SK-N-SH (cell line): ENCODE results near the gene UBASH3B. TPM values are rescaled to one million over a fixed set of nuclear protein-coding genes. Genes with fewer than 3 reads are reported as not detected.

Experiments used
- CTCF ChIA-PET: fragments of 300-600, 350-600 bp; formaldehyde crosslinking; extraction: SDS; loops from one replicate; lab custom pipeline; 2021; lab: Yijun Ruan, JAX
- POLR2A ChIA-PET: fragments of 350-600 bp; sonication (Branson Sonifier 250); formaldehyde crosslinking; extraction: SDS; loops from one replicate; lab custom pipeline; 2020; ENCODE audit warnings: antibody characterized with exemption, inconsistent platforms; lab: Yijun Ruan, JAX
- DNase-seq: peaks from one replicate; pipeline ENCODE4 v3.0.0; 2012
- H2AFZ ChIP-seq: fragments of 200-600 bp; sonication (generic); 2 replicates; pipeline ENCODE4 v1.8.1; 2016; ENCODE audit warnings: antibody characterized with exemption, mild to moderate bottlenecking, low read depth
- H3F3A ChIP-seq: fragments of 200-600 bp; sonication (generic); replicated peaks from 2 replicates; pipeline ENCODE3; 2016; ENCODE audit warnings: antibody characterized with exemption, mild to moderate bottlenecking; ENCODE audit not compliant: insufficient read depth
- H3K27ac ChIP-seq, 2 experiments: fragments of 200-500 bp in 1 of 2; fragments of 200-600 bp in 1 of 2; sonication (Bioruptor generic) in 1 of 2; sonication (generic), shearing (Covaris generic) in 1 of 2; 2 replicates each; pipeline versions ENCODE4 v1.5.1 to v1.6.1; 2014 to 2016; ENCODE audit warnings: low read depth in 2 of 2, inconsistent platforms in 1 of 2, low read length in 1 of 2, mild to moderate bottlenecking in 1 of 2, mixed read lengths in 1 of 2
- H3K27me3 ChIP-seq: fragments of 200-600 bp; sonication (generic), shearing (Covaris generic); 2 replicates; pipeline ENCODE4 v1.6.1; 2016; ENCODE audit warnings: mixed run types; ENCODE audit not compliant: insufficient read depth
- H3K36me3 ChIP-seq, 2 experiments: fragments of 200-500 bp in 1 of 2; fragments of 200-600 bp in 1 of 2; sonication (Bioruptor generic) in 1 of 2; sonication (generic) in 1 of 2; replicated peaks in 1 of 2; 2 replicates each; pipeline versions ENCODE3 to v1.5.1; 2014 to 2016; ENCODE audit warnings: low read length in 1 of 2, mild to moderate bottlenecking in 1 of 2; ENCODE audit not compliant: insufficient read depth in 2 of 2, control insufficient read depth in 1 of 2
- H3K4me1 ChIP-seq, 2 experiments: fragments of 200-500 bp in 1 of 2; fragments of 200-600 bp in 1 of 2; sonication (Bioruptor generic) in 1 of 2; sonication (generic), shearing (Covaris generic) in 1 of 2; 2 replicates each; pipeline versions ENCODE4 v1.5.1 to v1.6.1; 2014 to 2016; ENCODE audit warnings: low read depth in 1 of 2, low read length in 1 of 2, mixed run types in 1 of 2; ENCODE audit not compliant: insufficient read depth in 2 of 2, control insufficient read depth in 1 of 2
- H3K4me2 ChIP-seq: fragments of 200-600 bp; sonication (generic), shearing (Covaris generic); 2 replicates; pipeline ENCODE4 v1.6.1; 2017; ENCODE audit warnings: mixed run types
- H3K4me3 ChIP-seq, 2 experiments: fragments of 200-500 bp in 1 of 2; fragments of 200-600 bp in 1 of 2; sonication (Bioruptor generic) in 1 of 2; sonication (generic), shearing (Covaris generic) in 1 of 2; 2 replicates each; pipeline versions ENCODE4 v1.5.1 to v1.8.1; 2014 to 2016; ENCODE audit warnings: low read depth in 2 of 2, inconsistent platforms in 1 of 2, low read length in 1 of 2, mild to moderate bottlenecking in 1 of 2, mixed read lengths in 1 of 2, moderate library complexity in 1 of 2
- H3K79me2 ChIP-seq: fragments of 200-600 bp; sonication (generic); 2 replicates; pipeline ENCODE4 v1.8.1; 2017; ENCODE audit warnings: mild to moderate bottlenecking; ENCODE audit not compliant: insufficient read depth
- H3K9ac ChIP-seq: fragments of 200-600 bp; sonication (generic); 2 replicates; pipeline ENCODE4 v1.6.1; 2017; ENCODE audit warnings: mixed run types
- H3K9me2 ChIP-seq: fragments of 200-600 bp; sonication (generic); 2 replicates; pipeline ENCODE4 v1.6.1; 2017; ENCODE audit warnings: mixed run types
- H3K9me3 ChIP-seq: fragments of 200-600 bp; sonication (generic); 2 replicates; pipeline ENCODE4 v1.6.1; 2017; ENCODE audit warnings: mixed run types, mild to moderate bottlenecking, moderate library complexity
- H4K20me1 ChIP-seq: fragments of 200-600 bp; sonication (generic); 2 replicates; pipeline ENCODE4 v1.6.1; 2017; ENCODE audit warnings: mild to moderate bottlenecking, mixed run types; ENCODE audit not compliant: insufficient read depth
- ELF1 ChIP-seq: IDR thresholded peaks from 2 replicates; pipeline ENCODE4 v1.4.0; 2012
- EP300 ChIP-seq, 2 experiments: IDR thresholded peaks; 2 replicates each; pipeline versions ENCODE4 v1.4.0 to v1.6.1; 2012; ENCODE audit warnings: borderline replicate concordance in 1 of 2, low read depth in 1 of 2, low read length in 1 of 2
- FOXJ3 ChIP-seq: sonication (generic); formaldehyde crosslinking; IDR thresholded peaks from 2 replicates; pipeline ENCODE4 v1.5.1; 2020; ENCODE audit warnings: mild to moderate bottlenecking, missing genetic modification reagents
- MXI1 ChIP-seq: IDR thresholded peaks from 2 replicates; pipeline ENCODE4 v1.6.1; 2012; ENCODE audit warnings: mild to moderate bottlenecking, low read depth, low read length, improper control_type of control experiment
- NRF1 ChIP-seq: IDR thresholded peaks from 2 replicates; pipeline ENCODE4 v1.6.1; 2012; ENCODE audit warnings: low read depth, mild to moderate bottlenecking, low read length
- RXRA ChIP-seq: IDR thresholded peaks from 2 replicates; pipeline ENCODE4 v1.4.0; 2012; ENCODE audit warnings: low read depth, mild to moderate bottlenecking, borderline replicate concordance
- SIN3A ChIP-seq: IDR thresholded peaks from 2 replicates; pipeline ENCODE4 v1.6.1; 2012; ENCODE audit warnings: low read depth, mild to moderate bottlenecking, low read length, moderate library complexity, borderline replicate concordance
- SMC3 ChIP-seq: IDR thresholded peaks from 2 replicates; pipeline ENCODE4 v1.6.1; 2012; ENCODE audit warnings: low read depth, low read length, improper control_type of control experiment
- TEAD4 ChIP-seq: IDR thresholded peaks from 2 replicates; pipeline ENCODE4 v1.4.0; 2012; ENCODE audit warnings: mild to moderate bottlenecking, borderline replicate concordance; ENCODE audit not compliant: insufficient read depth
- WGBS: methylation state at CpG from one replicate; pipeline ENCODE4 v1.1.6; 2017; ENCODE audit warnings: low lambda C conversion rate; 5-methylcytosine and 5-hydroxymethylcytosine counted together
- polyA plus RNA-seq, 3 experiments: library from polyadenylated mRNA; depleted of rRNA; stranded (reverse); fragments of >200 nt; gene quantifications; 2 replicates each; pipeline ENCODE4 v1.2.3, GENCODE V29; 2012
- TF ChIP-seq, protein P1 (sequence below): IDR thresholded peaks from 2 replicates; pipeline ENCODE4 v1.4.0; 2012; ENCODE audit warnings: low read depth, borderline replicate concordance
- TF ChIP-seq, protein P2 (sequence below): fragments of 150-350 bp; IDR thresholded peaks from 2 replicates; pipeline ENCODE4 v1.6.1; 2017; ENCODE audit warnings: antibody characterized with exemption, low read length, low read depth, borderline replicate concordance
- TF ChIP-seq, protein P3 (sequence below): fragments of 200-600 bp; sonication (generic); IDR thresholded peaks from 2 replicates; pipeline ENCODE4 v1.6.1; 2017; ENCODE audit warnings: antibody characterized with exemption, mild to moderate bottlenecking, moderate library complexity

Gene UBASH3B
- polyA plus RNA-seq, 1 of the 3 experiments (the other 2 are of a cell fraction): 10.4 TPM

DNA sequence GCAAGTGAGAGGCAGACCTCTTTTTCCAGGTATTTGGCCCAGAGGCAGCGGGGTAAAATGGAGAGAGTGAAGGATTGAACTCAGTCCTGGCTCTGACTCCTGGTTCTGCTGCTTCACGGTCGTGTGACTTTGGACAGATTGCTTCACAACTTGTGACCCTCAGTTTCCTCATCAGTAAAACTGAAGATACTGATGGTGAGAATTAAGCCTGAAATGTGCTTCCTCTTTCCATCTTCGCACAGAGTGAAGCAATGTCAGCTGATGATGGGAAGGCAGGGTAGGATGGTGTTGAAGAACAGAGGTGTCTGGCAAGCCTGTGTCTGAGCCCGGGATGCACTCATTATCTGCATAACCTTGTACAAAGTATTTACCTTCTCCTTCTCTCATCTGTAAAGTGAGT, 59.0 kb downstream of the UBASH3B start:
- Histone ChIP-seq H3K27ac (no peak overlapping the region), H3K9me3 (no peaks in the 10 kb centered on the region), H3K27me3 (no peaks in the 10 kb centered on the region), H2AFZ (no peak overlapping the region), H3K4me2 (no peak overlapping the region), H3F3A (peaks cover 16% of the 10 kb centered on the region), H3K9me2 (no peaks in the 10 kb centered on the region), H3K4me3 (no peak overlapping the region), H3K4me1 (peaks cover 11 to 27% of the 10 kb centered on the region in 2 experiments; a peak in 3 of 4 replicates), H3K79me2 (peaks cover 63% of the 10 kb centered on the region; the same call in 1 of the 2 replicates), H3K9ac (no peak overlapping the region), H3K36me3 (no peaks in the 10 kb centered on the region), H4K20me1 (0 out of 2 replicates have a peak, but pooled peaks cover 3% of the 10 kb centered on the region)
- CTCF ChIA-PET: interaction anchor here (1.2 kb wide), 1 partner anchor 37 kb away, joined by 3 read pairs; no protein-coding TSS in a partner anchor
- POLR2A ChIA-PET: no interaction called here
- WGBS: 96% methylated on average over 5 of the region's 5 CpGs
- no peak for DNase-seq
- TF ChIP-seq TEAD4 (no peak), EP300 (IDR thresholded peaks at IDR 0.05; ENCODE audit: borderline replicate concordance in 1 of 2, low read depth in 1 of 2, low read length in 1 of 2) (no peak), SIN3A (no peak), FOXJ3 (no peak), MXI1 (no peak), NRF1 (no peak), RXRA (no peak), SMC3 (no peak), ELF1 (no peak)
- TF ChIP-seq, protein P1, sequence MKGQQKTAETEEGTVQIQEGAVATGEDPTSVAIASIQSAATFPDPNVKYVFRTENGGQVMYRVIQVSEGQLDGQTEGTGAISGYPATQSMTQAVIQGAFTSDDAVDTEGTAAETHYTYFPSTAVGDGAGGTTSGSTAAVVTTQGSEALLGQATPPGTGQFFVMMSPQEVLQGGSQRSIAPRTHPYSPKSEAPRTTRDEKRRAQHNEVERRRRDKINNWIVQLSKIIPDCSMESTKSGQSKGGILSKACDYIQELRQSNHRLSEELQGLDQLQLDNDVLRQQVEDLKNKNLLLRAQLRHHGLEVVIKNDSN: no peak
- TF ChIP-seq, protein P2, sequence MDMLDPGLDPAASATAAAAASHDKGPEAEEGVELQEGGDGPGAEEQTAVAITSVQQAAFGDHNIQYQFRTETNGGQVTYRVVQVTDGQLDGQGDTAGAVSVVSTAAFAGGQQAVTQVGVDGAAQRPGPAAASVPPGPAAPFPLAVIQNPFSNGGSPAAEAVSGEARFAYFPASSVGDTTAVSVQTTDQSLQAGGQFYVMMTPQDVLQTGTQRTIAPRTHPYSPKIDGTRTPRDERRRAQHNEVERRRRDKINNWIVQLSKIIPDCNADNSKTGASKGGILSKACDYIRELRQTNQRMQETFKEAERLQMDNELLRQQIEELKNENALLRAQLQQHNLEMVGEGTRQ: no peak
- TF ChIP-seq, protein P3, sequence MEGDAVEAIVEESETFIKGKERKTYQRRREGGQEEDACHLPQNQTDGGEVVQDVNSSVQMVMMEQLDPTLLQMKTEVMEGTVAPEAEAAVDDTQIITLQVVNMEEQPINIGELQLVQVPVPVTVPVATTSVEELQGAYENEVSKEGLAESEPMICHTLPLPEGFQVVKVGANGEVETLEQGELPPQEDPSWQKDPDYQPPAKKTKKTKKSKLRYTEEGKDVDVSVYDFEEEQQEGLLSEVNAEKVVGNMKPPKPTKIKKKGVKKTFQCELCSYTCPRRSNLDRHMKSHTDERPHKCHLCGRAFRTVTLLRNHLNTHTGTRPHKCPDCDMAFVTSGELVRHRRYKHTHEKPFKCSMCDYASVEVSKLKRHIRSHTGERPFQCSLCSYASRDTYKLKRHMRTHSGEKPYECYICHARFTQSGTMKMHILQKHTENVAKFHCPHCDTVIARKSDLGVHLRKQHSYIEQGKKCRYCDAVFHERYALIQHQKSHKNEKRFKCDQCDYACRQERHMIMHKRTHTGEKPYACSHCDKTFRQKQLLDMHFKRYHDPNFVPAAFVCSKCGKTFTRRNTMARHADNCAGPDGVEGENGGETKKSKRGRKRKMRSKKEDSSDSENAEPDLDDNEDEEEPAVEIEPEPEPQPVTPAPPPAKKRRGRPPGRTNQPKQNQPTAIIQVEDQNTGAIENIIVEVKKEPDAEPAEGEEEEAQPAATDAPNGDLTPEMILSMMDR: no peak
